HEK293T (cell line): Measurements from ENCODE around the gene EPRS1.

Experiments
- BHLHE40 ChIP-seq: fragments of 450-650 bp; IDR thresholded peaks from 2 replicates; pipeline ENCODE4 v1.6.1; 2016; ENCODE audit warnings: mild to moderate bottlenecking, moderate library complexity, borderline replicate concordance
- CTBP1 ChIP-seq: fragments of 450-650 bp; IDR thresholded peaks from 2 replicates; pipeline ENCODE4 v1.6.1; 2016; ENCODE audit warnings: borderline replicate concordance
- FOXM1 ChIP-seq: fragments of 450-650 bp; IDR thresholded peaks from 2 replicates; pipeline ENCODE4 v1.6.1; 2017; ENCODE audit warnings: mild to moderate bottlenecking, borderline replicate concordance
- LEF1 ChIP-seq: fragments of 450-650 bp; IDR thresholded peaks from 2 replicates; pipeline ENCODE4 v1.6.1; 2017; ENCODE audit warnings: mild to moderate bottlenecking, borderline replicate concordance
- SUZ12 ChIP-seq: fragments of 450-650 bp; IDR thresholded peaks from 2 replicates; pipeline ENCODE4 v1.6.1; 2016; ENCODE audit warnings: mild to moderate bottlenecking

- no peak for TF ChIP-seq BHLHE40
- TF ChIP-seq FOXM1, result no peak
- TF ChIP-seq CTBP1, result no peak
- no peak for TF ChIP-seq LEF1
- no peak for TF ChIP-seq SUZ12
These were observed 32.8 kb downstream of the EPRS1 start for GRCh38 chr1:220013497-220013896.
